ENCODE data around the gene PPP2R1B.
"Not testable (repeated sequence)": the region's sequence is repeated elsewhere in the genome, so short reads cannot be mapped to it uniquely, and the experiment has no call there.

Gene PPP2R1B

DNA sequence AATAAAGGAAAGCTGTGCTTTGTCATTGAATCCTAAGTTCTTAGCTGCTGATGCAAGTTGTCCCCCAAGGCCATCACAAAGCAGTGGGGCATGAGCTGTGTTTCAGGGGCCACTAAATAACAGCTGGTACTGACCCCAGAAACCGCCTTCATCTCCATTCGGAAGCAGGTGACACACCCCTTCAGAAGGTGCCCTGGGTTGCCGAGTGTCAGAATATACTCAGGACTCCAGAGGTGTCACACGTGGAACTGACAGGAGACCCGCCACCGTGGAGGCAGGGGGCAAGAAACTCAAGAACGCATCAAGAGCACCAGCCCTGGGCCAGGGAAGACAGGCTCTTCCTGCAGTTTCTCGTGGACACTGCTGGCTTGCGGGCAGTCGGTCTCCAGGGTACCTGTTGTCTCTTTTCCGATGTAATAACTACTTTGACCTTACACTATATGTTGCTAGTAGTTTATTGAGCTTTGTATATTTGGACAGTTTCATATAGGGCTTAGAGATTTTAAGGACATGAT lies 41.5 kb downstream of the PPP2R1B start:
- DNase-seq, result no peak

DNA sequence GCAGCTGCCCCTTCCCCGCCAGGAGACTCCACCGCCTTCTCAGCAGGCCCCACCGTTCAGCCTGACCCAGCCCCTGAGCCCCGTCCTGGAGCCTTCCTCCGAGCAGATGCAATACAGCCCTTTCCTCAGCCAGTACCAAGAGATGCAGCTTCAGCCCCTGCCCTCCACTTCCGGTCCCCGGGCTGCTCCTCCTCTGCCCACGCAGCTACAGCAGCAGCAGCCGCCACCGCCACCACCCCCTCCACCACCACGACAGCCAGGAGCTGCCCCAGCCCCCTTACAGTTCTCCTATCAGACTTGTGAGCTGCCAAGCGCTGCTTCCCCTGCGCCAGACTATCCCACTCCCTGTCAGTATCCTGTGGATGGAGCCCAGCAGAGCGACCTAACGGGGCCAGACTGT lies 42.6 kb downstream of the PPP2R1B start:
- DNase-seq, result no peak

DNA sequence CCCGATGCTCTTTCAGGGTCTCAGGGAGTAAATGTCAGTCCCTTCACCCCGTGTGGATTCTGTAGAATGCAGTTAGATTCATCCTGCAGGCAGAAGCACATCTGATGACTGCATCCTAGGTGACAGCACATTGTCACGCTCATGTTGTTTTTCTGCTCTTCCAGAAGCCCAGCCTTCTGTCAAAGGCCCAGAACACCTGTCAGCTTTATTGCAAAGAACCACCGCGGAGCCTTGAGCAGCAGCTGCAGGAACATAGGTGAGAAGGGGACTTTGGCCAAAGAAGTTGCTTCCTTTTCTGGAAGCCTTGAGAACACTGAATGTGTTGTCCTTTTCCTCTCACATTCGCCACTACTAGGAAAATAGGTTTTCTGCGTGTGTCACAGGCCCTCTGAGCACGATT lies 43.7 kb downstream of the PPP2R1B start:
- no peak for DNase-seq

DNA sequence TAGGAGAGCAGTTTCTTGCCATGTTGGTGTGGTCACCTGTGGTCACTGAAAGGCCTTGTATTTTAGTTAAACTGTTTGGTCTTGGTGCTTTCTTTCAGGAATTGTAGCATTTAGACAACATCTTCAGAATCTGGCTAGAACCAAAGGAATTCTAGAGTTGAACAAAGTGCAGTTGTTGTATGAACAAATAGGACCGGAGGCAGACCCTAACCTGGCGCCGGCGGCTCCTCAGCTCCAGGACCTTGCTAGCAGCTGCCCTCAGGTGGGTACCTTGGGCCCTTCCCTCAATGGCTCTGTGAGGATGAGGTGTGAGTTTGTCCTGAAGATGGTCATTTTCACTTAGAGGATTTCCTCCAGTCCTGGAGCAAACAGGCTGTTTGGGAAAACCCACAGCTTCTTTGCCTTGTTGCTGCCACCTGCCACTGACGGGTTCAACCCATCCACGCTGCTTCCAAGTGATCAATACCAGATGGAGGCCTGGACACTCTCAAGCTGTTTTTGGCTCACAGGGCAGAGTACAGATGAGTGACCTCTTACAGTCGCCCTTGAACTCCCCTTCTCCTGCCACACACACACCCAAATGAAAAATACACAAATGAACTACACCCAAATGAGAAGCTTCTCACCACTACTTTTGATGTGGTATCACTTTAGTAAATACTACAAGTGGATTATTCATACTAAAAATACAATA lies 45.2 kb downstream of the PPP2R1B start:
- DNase-seq, result no peak

DNA sequence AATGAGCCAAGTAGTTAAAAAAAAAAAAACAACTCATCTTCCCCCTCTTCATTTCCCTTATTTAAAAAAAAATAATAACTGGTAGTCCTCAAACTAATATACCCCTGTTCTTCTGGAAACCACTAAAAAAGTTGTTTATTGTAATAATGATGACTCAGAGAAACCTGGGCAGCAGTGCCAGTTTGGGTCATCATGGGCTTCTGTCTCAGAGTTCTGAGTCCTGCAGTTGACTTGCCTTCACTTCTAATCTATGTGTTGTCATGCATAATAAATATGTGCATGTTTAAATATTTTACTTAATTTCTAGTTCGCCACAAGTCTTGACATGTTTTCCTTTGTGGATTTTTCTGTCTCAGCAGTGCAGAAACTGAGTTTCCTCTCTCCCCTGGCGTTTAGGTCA lies 46.8 kb downstream of the PPP2R1B start:
- no peak for DNase-seq

DNA sequence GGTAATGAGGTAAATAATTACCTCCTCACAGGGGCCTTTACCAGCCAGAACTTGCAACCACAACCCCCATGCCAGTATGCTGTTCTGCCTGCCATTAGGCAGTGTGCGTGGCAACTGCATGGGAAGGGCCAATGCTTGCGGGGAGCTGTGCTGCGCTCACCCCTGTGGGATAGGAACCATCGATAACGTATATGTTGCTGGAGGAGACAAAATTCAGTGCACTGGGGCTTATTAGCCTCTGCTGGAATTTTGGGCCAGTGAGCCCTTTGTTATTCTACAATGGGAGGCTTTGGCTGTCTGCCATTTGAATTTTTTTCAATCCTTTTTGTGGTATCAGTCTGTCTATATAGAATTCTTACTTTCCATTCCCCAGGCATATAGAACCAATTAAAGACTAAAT lies 47.3 kb downstream of the PPP2R1B start:
- DNase-seq, result no peak

DNA sequence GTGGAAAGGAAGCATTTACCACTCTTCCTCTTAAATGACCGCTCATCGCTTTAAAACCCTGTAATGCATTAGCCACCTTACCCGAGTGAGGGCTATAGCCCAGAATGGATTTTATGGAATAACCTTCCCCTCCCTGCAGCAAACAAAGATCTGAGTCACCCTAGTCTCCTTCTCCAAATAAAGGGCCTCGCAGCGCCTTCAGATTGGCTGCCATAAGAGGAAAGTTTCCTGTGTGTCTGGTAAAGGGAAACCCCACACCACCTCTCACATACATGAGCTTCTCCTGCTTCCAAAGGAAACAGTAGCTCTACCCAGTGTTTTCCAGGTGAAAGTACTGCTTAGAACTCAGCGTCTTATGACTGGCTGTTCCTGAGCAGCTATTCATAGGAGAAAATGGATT lies 47.8 kb downstream of the PPP2R1B start:
- DNase-seq, result no peak

DNA sequence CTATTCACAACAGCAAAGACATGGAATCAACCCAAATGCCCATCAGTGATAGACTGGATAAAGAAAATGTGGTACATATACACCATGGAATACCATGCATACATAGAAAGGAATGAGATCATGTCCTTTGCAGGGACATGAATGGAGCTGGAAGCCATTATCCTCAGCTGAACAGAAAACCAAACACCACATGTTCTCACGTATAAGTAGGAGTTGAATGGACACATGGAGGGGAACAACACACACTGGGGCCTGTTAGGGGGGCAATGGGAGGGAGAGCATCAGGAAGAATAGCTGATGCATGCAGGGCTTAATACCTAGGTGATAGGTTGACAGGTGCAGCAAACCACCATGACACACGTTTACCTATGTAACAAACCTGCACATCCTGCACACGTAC lies 48.5 kb downstream of the PPP2R1B start:
- DNase-seq, result not testable (repeated sequence)

DNA sequence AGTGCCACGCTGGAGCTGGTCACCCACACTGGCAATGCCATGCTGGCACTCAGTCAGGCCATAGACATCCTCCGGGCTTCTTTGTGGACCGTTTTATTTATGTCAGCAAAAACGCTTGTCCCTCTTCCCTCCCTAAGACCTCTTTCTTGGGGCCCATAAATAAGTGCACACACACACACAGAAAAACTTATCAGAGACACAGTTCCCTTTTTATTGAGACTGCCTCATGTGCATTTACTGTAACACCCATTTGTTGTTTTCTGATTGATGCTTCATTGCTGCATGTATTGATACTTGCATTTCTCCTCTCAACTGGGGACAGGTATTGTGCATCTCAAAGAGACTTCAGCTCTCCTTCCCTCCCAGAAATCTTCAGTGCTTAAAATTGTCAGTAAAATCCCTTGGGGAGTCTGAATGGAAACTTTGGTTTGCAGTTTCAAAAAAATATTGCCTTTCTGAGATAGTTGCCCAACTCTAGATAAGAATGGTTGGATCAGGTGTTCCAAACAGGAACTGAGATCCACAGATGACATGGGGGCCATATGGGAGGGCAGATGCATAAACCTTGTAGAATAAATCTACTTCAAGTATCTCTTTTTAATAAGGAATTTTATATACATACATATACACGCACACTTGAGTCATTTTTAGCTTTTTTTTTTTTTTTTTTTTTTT lies 50.9 kb downstream of the PPP2R1B start:
- no peak for DNase-seq

DNA sequence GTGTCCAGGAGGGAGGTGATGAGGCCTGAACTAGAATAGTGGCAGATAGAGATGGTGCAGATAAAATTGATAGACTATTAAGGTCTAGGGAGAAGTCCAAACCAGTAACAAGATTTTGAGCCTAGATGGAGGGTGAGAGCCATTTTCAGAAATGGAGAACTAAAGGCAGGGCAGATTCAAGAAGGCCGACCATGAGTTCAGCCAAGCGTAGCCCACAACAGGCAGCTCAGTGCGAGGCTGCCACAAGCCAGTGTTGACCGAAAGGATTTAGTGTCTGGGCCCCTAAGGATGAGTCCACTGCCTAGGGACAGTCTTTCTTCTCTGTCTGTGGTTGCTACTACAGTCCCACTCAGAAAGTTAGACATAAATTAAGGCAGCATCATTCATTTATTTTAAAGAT lies 51.7 kb downstream of the PPP2R1B start:
- no peak for DNase-seq

DNA sequence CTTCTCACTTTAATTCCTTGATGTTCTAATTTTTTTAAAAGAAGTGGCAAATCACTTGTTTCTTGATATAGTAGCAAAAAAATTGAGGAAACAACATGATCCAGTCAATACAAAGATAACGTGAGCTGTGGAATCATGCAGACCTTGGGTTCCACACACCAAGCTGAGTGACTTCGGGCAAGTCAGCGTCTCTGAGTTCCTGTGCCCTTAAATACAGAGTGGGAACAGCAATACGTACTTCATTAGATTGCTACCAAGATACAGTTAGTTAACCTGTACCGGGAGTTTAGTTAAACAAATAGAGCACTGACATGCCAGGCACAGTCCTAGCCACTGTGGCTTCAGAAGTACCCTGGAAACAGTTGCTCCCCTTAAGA lies 58.5 kb downstream of the PPP2R1B start:
- no peak for DNase-seq

DNA sequence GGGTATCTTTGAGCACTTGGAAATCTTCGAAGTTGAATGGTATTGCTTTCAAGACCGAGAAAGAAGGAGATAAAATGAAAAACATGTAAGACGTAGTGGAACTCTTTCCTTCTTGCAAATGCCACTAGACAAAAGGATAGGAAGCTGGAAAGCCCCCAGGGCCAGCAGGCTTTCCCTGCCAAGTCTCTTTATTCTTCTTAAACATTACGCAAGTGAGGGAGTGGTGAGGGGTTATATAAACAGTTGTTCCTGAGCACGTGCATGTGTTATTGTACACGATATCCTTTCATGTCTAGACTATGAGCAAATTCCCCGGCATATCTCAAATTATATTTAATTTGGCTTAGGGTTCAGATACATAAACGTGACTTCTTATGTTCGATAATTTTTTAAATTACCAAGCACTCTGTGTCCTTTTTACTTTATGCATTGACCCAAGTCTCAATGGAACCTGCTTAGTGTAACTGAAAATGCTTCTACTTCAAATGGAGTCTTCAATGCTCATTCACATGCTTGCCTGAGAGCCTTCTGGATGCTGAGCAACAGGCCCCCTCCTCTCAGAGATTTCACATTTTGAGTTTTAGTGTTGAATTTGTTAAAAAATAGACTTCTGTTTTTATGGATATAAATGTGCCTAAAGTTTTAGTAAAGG lies 59.0 kb downstream of the PPP2R1B start:
- no peak for DNase-seq

DNA sequence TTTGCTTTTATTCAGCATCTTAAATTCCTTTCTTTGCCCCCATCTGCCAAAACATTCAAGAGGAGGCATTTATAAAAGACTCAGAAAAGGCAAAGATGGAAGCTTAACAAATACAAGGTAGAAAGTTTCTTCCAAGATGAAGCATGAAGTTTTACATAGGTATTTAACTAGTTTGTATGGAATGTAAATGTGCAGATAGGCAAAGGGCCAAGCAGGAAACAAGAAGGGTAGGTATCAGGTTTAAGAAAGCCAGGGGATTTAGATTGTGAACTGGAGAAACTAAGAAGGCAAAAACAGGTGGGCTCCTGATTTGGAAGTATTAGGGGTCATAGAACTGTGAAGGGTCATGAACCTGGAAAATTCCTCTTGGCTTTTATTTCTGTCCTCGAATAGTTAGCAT lies 62.6 kb downstream of the PPP2R1B start:
- no peak for DNase-seq

DNA sequence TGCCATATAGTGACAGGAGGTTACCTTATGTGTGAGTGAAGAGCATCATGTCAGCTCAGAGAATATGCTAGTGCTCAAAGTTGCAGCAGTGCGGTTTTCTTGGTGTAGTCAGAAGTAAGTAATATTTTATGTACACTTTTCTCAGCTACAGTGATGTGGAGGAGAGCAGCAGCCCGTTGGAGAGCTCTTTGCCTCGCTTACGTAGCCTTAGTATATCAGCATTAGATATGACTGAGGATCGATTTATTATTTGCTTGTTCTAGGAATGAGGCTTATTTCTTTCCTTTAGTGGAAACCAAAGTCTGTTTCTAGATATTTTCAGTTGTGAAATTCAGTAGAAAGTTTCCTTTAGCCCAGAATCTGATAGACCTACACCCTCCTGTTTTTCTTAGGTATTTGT lies 63.6 kb downstream of the PPP2R1B start:
- no peak for DNase-seq

DNA sequence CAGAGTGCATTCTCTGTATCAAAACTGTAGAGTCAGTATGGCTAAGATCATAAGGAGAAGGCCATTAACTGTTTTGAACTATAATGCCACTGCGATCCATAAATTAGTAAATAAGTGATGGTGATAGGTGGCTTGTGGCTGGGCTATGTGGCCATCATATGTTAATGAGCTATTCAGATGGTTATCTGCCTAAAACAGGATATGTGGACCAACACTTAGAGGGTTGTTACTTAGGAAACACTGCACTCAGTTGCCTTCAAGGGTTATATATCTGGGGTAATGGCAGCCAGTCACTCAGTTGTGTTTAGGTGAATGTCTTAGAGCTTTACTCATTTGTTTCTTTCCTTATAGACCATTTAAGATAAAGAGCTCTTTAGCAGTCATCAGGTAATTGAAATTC lies 66.0 kb downstream of the PPP2R1B start:
- DNase-seq, result no peak

DNA sequence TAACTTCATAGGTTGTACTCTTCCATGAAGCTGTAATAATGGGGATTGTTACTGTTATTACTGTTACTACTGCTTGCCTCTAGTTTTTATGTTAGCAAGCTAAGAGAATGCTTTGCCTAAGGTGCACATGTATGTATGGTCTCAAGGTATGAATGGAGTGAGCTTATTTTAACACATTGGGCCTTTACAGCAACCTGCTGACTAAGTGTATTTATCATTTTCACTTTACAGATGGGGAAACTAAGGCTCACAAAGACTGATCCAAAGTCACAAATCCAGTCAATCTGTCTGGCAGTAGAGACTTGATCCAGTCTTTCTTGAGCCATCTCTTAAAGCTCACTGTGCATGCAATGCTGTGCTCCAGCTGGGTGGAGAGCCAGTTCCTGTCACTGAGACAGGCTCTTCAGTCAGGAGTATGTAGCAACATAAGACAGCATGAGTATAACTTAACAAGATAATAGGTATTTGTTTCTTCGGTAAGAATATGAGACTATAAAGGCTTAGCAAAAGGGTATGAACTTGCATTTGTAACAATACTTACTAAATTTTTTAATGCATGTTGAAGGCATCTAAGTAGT lies 66.5 kb downstream of the PPP2R1B start:
- no peak for DNase-seq

DNA sequence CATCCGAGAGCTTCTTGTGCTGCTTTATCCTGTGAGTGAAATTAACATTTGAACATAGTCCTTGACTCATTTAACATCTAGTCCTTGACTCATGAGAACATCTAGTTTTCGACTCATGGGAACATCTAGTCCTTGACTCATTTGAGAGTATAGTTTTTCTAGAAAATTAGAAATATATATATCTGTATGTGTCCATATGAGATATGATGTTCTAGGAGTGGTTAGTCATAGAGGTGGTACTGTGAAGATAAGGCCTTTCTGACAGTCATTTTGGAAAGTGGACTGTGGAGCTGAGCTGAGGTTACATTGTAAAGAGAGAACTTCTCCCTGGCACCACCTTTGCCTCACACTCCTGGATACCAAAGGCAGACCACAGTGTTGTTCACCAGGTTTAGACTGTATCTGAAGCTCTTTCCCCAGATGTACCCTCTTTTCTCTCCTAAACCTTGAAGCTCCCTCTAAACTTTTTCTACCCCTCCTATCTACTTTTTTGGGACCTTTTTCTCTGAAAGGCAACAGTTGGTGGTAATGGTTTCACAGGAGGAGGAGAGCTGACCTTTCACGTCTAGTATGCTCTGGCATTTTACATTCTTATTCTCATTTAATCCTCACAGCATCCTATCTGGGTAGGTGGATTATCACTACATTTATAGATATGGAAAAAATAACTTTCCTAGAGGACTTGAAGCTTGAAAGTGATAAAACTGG lies 67.2 kb downstream of the PPP2R1B start:
- no peak for DNase-seq

DNA sequence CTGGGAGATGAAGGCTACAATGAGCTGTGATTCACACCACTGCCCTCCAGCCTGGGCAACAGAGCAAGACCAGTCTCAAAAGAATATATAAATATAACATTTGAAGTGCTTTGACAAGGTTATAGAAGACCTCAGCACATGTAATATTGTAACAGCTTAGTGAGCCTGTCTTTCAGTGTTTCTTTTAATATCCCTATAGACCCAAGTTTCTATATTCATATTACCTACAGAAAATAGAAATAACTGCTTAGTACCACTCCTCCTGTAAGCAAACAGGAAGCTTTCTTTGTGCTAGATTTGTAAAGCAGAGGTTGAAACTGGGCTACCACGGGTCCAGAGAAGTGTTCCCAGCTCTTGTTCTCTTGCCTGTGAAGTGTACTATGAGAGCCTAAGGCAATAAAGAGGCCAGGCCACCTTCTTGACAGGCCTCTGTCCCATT lies 68.2 kb downstream of the PPP2R1B start:
- no peak for DNase-seq

DNA sequence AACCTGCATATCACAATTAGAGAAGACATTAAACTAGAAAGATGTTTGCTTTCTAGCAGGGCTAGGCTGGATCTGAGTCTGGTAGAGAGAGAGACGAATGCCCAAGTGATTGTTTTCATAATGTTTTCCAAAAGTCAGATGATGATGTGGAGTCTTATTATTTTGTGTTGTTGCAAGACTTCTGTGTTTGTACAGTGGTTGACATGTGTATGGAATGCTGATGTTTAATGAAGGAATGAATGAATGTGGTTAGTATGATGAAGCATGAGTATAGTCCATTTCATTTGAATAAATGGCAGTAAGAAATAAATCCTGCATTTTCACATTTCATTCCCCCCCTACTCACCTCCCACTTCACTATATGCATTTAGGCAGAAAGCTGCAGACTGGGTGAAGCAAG lies 69.6 kb downstream of the PPP2R1B start:
- DNase-seq, result no peak

DNA sequence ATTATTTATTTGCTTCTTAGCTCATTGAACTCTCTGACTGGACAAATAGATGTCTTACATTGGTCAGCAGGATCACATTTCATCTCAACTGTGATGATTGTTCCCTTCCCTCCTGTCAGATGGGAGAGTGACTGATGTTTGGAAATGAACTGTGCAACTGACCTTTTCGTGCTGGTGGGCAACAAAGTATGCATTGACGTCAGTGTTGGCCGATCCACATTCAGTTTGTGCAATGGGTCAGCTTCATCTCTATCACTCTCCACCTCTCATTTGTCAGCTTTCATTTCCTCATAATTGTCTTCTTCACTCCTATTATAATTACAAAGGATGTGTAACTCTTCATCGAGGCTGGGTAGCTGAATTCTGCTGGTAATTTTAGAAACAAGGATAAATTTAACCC lies 71.3 kb downstream of the PPP2R1B start:
- DNase-seq, result no peak

DNA sequence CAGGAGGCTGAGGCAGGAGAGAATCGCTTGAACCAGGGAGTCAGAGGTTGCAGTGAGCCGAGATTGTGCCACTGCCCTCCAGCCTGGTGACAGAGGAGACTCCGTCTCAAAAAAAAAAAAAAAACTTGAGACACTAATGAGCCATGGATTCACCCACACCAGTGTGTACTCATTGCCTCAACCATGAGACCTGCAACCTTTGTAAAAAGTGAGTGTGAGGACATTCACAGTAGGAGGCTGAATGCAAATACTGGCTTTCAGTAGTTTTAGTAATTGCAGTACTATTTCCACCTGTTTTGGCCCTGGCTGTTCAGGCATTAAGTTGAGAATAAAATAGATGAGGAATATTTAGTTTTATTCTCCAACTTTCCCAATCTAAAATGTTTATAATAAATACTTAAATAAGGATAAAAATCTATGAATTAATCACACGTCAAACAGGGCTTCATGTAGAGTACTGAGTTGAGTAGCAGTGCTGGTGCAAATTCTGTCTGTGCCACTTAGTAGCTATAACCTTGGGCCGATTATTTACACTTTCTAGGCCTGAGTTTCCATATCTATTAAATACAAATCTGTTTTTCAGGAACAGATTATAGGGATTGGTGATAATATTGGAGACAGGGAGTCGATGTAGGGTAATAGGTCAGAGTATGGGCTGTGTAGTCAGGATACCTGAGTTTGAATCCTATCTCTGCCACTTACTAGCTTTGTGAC lies 72.8 kb downstream of the PPP2R1B start:
- DNase-seq, result no peak

DNA sequence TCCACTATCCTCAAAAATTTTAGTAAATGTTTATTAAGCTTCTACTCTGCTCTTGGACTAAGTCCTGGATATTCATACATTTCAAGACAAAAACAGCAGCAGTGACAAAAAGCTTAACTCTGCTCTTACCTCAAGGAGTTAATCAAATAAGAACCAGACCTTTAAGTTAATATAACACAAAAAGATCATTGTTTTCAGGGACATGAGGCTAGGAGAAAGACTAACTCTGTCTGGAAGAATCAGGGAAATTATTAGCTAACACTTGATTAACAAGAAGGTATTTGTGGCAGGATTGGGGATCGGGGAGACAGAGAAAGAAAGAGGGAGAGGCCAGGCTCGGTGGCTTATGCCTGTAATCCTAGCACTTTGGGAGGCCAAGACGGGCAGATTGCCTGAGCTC lies 74.4 kb downstream of the PPP2R1B start:
- no peak for DNase-seq

DNA sequence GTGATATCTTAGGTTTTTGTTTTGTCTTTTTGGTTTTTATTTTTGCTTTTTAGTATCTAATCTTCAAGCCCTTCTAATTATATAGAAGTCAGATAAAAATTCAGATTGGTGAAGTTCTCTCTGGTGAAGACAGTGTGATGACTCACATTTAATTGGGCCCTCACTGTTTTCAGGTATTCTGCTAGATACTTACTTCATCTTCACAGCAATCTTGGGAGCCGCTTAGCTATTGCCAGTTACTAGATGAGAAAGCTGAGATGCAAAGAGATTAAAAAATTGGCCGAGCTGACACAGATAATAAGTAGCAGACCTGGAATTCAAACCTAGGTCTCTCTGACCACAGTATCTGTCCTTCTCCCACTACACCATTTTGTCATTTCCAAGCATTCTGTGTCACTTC lies 75.0 kb downstream of the PPP2R1B start:
- no peak for DNase-seq

Data from NCI-H187 (cell line).